T-helper 2 cell treated with Interferon-gamma antibody and Interleukin-4, amounts not matched to agents 100 ng/mL and 5 ng/mL, for 36 hours (primary cell): Measurements from ENCODE around the gene ACAP3. TPM values are rescaled to one million over a fixed set of nuclear protein-coding genes. Genes with fewer than 3 reads are reported as not detected.

Source experiments
- intact Hi-C: fragments of 100-400 bp; cut with micrococcal nuclease; formaldehyde crosslinking; loops from one replicate; pipeline ENCODE4 v1.15.1; 2023
- total RNA-seq: library from RNA; stranded (reverse); gene quantifications from 2 replicates; pipeline ENCODE4 v1.2.3, GENCODE V29; 2022

Gene ACAP3
- total RNA-seq, 1 donor from 2014 or later, result 66.6 TPM

DNA sequence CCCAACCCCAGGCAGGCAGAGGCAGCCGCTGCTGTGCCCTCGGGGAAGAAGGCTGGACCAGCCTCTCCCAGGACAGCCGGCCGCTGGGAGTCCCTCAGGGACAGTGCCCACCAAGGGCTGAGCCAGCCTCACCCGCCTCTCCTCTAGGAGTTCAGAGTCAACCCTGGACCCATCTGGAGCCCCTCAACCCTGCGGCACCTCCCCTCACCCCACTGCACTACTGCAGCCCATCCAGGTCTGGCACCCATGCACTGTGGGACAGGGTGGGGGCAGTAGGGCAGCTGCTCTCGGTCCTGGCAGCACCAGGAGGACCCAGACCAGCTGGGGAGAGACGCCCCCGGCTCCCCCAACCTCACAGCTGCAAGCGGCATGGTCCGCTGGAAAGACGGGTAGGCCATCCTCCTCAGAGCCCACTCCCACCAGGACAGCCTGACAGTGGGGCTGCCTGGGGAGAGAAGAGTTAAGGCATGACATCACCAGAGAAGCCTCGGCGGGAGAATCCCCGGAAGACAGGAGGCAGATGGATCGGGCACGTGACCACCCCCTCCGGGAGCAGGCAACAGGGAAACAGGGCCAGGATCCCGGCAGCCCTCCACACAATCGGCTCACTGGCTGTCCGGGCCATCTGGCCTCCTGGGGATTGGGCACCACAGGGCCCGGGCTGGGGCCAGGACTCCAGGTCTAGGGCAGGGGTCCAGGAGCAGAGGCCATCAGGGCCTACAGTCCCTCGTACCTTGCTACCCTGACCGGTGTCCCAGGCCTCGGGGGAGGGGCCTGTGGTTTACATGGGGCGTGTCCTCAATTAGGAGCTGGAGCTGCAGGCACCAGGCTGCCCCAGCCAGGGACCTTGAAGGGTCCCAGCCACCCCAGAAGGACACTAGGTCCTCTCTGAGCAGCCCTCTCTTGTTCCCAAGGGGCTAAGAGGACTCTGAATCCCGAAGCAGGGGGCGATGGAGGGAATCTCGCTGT lies 3.1 kb downstream of the ACAP3 start:
- intact Hi-C loops, result loop anchor here (1.0 to 10.0 kb wide), 5 partner anchors 20 to 270 kb away; partner anchors contain the start of genes AURKAIP1, C1orf159, CPTP and DVL1

DNA sequence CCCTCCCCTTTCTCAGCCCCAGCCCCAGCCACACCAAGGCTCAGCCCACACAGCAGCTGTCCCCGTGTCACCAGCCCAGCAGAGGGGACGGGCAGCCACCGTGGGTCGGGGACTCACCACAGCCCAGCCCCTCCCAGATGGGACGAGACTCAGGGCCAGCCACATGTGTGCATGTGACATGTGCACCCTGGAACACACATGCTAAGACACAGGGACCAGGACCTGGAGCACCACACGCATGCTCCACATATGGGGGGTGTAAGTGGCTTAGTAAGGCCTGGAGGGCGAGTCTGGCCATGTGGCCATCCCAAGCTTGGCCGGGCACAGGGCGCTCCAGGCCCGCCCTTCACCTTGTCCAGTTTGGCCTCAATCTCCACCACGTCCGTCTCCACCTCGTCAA lies 4.0 kb downstream of the ACAP3 start:
- intact Hi-C loops, result loop anchor here (10.0 kb wide), 2 partner anchors 71 to 269 kb away; partner anchors contain the start of gene AURKAIP1

DNA sequence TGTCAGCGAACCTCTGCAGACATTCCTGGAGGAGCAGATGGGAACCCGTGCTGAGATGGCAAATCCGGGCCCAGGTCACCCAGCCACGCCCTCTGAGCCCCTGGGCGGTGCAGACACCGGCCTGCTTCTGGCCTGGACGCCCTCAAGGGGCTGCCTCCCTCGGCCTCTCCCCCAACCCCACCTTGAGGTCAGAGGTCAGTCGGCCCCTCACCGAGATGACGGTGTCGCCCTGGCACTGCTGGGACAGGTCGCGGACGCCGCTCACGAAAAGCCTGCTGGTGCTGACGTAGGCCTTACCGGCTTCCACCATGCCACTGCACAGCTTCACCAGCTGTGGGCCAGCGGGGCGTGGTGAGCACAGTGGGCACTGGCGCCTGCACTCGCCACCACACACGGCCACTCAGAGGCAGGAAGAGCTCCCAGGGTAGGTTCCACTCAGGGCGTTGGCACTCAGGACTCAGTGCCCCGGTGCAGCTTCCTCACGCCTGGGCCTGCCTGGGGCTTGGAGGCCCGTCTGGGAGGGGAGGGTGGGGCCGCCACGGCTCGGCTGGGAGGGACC lies 4.7 kb downstream of the ACAP3 start:
- intact Hi-C loops, result loop anchor here (10.0 kb wide), 2 partner anchors 72 to 268 kb away; partner anchors contain the start of gene AURKAIP1

DNA sequence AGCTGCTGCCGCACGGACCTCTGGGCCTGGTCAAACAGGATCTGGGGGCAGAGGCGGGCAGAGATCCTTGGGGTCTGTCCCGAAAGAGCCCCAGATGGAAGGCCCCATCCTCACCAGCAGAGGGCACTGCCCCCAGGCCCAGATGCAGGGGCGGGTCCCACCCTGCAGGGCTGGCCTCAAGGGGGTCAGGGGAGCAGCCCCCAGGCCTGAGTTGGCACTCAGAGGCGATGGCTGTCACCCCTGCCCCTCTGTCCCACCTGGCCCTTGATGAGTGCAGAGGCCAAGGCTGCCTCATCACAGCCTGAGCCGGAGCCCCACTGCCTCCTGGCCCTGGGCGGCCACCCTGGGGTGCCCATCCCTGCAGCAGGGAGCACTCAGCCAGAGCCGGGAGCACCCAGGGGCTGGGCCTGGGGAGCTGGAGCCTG lies 5.7 kb downstream of the ACAP3 start:
- intact Hi-C loops, result loop anchor here (10.0 kb wide), 2 partner anchors 73 to 267 kb away; partner anchors contain the start of gene AURKAIP1

DNA sequence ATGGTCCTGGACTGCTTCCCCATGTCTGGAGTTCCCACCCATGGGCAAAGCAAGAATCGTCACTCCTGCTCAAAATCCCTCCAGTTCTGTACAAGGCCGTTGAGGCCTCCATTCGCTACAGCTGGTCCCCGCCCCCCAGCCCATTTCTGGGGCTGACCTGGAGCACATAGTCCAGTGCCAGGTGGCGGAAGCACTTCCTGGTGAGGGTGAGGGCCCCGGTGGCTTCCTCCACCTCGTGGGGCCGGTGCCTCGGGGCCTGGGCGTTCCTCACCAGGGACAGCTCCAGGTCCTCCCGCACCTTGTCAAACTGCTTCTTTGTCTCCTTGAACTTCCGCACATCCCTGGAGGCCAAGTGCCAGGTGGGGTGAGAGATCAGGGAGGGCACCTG lies 7.4 kb downstream of the ACAP3 start:
- intact Hi-C loops, result loop anchor here (10.0 kb wide), 2 partner anchors 74 to 266 kb away; partner anchors contain the start of gene AURKAIP1

DNA sequence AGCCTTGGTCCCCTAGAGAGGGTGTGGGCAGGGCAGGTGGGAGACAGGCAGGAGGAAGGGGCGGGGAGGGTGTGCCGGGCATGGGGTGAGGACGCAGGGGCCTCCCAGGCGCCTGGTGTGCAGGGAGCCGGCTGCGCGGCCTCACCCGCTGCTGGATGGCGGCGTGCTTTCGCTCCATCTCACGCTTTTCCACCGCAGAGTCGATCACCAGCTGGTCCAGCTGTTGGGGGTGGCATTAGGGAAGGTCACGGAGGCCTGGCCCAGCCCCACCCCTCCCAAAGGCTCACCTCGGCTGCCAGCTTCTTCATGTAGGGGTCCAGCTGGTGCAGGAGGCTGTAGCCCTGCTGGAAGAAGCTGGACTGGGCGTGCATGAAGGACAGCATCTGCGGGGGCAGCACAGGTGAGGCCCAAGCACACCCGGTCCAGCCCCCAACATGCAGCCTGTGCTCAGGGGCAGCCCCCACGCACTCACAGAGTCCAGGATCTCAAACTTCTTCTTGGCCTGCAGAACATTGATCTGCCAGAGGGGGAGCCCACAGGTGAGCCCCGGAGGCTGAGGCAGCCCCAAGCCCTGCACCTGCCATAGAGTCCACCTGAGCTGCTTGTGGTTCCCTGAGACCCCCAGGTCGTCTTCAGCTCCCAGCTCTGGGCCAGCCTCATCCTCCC lies 7.9 kb downstream of the ACAP3 start:
- intact Hi-C loops, result loop anchor here (10.0 kb wide), 2 partner anchors 75 to 265 kb away; partner anchors contain the start of gene AURKAIP1

DNA sequence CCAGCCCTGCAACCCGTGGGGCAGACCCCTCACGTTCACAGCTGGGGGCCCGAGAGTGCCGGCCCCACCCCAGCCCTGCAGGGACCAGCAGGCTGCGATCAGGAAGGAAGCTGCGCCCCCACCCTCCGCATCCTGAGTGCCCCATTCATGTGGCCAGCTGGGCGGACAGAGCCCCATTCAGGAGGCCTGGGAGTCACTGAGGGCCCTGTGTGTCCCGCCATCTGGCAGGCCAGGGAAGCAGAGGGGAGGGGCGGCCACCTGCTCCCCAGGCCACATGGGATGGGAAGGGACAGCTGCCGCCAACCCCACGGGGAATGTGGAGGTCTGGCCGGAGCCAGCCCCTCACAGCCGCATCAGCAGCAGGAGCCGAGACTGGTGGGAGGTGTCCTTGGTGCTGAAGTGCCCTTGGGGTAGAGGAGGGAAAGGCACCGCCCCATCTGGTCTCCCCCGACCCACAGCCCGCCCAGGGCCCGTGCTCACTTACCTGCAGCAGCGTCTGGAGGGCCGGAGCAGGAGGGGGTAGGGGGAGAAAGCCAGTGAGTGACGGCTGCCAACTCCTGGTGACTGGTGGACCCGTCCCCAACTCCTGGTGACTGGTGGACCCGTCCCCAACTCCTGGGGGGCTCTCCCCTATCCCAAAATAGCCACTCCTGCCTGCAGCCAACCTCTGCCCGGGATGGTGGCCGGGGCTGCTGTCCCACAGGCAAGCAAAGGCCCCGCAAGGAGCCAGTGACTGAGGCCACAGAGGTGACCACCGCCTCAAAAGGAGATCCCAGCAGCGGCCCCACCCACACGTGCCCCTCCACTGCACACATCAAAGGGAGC lies 8.7 kb downstream of the ACAP3 start:
- intact Hi-C loops, result no loop called here

DNA sequence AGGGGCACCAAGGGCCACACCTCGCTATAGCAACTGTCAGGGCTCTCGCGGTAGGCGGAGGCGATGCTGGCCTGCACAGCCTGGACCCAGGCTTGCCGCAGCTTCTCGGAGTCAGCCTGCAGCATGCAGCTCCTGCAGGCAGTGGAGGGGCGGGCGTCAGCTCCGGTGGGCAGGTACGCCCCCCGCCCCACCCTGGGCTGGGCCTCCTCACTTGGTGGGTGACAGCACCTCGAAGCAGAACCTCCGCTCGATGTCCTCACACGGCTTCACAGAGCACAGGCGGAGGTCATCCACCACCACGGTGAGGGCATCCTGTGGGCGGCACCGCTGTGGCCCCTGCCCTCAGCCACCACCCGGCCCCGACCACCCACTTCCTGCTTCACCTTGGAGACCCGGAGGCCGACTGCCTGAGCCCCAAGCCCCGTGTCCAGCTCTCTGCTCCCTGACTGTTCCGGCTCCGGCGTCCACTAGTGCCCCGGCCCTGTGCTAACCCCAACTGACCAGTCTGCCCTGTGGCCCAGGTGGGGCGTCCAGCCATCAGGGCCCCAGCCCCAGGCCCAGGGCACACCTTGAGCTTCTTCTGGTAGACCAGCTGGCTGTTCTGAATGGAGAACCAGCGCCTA lies 9.8 kb downstream of the ACAP3 start:
- intact Hi-C loops, result no loop called here

DNA sequence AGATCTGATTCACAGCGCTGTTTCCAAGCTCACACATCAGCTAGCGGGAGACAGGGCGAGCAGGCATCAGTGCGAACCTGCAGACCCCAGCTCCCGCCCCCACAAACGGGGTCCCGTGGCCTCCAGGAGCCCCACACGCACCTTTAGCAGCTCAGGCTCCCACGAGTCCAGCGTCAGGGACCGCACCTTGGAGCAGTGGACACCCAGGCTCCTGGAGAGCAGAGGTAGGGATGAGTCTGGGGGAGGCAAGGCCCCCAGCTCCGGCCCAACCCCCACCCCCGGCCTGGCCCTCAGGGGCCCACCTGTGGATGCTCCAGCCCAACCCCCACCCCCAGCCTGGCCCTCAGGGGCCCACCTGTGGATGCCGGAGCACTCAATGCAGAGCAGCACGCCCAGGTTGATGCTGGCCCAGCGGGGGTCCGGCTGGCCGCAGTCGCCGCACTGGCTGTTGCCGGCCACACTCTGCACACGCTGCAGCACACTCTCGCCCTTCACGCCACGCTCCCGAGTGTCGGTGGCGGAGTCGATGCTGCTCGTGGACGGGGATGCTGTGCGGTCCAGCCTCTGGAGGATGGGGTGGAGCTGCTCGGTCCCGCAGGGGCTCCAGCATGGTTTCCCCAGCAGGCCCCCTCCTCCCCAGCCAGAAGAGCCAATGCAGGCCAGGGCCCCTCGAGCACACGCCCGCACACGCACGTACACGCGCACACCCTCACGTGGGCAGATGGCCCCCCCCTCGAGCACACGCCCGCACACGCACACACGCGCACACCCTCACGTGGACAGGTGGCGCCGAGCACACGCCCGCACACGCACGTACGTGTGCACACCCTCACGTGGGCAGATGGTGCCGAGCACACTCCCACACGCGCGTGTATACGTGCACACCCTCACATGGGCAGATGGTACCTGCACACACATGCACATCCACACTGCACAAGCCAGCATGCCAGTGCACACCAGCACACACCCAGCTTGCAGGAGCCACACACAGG lies 11.4 kb downstream of the ACAP3 start:
- intact Hi-C loops, result no loop called here

DNA sequence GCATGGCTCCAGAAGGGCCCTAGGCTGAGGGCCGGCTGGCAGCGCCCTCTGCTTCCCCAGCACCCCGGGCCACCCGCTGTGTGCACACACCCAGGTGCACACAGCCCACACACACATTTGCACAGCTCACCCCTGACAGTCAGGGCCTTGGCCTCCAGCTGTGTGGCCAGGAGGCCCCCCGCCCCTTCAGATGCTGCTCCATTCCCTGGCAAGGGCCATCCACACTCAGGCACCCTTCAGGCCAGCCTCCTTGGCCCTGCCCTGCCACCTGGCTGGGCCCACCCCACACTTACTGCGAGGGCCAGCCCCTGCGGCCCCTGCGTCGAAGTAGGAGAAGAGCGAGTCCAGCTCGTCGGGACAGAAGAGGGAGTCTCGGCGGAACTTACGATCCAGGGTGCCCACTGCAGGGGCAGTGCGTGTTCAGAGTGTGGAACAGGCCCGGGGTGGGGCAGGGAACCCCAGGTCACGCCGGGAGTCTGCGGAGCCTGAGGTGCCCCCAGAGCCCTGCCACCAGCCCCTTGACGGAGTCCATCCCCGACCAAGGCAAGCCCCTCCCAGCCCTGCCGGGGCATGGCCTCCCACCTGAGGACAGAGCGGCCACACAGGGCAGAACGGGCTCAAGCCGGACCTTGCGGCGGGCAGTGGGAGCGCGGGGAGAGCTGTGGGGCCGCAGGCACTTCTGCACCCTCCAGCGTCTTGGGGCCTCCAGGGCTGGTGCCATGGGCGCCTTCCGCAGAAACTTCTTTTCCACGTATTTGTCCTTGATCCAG lies 12.4 kb downstream of the ACAP3 start:
- intact Hi-C loops, result no loop called here

DNA sequence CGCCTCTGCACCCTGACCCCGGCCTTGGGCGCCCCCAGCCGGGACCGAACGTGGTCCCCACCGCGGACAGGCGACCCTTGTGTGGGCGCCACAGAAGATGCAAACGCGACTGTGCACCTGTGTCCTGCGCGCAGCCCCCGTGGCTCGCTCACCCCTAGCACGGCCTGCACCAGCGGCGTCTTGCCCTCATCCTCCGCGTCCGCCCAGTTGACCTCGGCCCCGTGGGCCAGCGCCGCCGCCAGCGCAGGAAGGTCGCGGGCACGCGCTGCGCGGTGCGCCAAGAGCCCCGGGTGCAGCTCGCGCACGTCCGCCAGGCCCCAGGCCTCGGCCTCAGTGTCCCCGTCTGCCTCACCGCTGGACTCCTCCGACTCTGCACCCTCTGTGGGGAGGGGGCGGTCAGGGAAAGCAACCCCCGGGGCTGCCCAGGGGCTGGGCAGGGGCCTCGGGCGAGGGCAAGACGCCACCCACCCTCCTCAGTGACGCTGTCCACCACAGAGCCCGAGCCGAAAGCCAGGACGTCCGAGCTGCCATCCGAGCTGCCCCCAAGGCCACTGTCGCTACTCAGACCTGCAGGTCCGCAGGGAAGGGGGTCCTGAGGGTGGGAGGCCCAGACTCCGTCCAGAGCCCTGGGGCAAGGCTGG lies 13.4 kb downstream of the ACAP3 start:
- intact Hi-C loops, result no loop called here

DNA sequence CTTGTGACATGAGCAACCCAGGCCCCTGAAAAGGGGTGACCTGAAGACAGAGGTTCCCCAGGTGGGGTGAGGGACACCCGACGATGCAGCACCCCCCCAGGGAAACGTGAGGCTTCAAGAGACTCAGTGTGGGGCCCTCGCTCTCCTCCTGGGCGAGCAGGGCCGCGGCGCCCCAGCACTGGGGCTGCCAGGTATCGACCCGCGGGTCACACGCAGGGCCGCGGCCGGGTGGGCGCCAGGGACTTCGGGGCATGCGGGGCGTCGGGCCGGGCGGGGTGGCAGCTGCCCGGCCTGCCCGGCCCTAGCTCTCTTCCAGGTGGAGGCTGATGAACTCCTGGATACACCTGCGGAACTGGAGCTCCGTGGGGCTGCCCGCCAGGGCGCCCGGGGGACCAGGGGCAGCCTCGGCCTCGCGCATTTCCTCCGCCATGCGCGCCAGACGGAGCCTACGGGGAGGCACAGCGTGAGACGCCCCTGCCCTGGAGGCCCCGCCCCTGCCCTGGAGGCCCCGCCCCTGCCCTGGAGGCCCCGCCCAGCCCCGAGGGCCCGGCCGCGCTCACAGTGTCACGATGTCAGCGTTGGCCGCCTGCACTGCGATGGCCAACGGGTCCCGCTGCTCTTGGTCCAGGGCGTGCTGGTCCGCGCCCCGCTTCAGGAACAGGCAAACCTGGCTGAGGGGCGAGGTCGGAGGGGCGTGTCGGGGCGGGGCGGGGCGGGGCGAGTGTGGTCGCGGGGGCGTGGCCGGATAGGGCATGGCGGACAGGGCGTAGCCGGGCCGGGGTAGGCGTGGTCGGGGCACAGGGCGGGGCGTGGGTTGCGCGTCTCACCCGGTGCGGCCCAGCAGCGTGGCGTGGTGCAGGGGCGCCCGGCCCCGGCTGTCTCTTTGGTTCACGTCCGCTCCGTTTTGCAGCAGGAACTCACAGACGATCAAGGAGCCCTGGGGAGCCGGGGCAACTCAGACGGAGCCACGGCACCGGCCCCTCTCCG lies 14.2 kb downstream of the ACAP3 start:
- intact Hi-C loops, result no loop called here

DNA sequence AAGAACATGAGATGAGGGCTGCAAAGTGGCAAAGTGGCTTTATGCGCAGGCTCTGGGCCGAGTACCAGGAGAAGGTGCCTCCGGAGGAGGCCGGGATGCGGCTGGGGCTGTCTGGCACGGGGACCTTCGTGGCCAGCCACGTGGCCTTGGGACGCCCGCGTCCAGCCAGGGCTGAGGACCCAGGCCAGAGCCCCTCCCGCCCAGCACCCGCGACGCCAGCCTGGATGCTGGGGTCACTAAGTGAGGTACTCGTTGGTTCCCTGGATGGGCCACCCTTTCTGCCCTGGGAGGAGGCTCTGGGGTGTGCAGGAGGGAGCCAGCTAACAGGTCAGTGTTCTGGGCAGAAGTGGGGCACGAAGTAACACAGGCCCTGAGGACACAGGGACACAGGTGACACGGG lies 14.9 kb downstream of the ACAP3 start:
- intact Hi-C loops, result no loop called here

DNA sequence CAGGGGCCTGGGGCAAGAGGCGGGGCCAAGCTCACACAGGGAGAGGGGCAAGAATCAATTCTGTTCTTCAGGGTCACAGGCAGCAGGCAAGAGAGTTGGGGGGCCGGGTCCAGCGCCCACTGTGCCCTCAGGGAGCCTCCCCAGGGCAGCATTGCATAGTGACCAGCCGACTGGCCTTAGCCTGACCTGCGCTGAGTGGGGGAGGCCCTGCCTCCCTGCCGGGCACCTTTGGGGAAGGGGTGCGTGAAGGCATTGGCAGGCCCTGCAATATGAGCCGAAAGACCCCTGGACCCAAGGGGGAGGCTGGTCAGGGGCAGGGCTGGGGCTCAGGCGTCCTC lies 15.3 kb downstream of the ACAP3 start:
- intact Hi-C loops, result no loop called here

DNA sequence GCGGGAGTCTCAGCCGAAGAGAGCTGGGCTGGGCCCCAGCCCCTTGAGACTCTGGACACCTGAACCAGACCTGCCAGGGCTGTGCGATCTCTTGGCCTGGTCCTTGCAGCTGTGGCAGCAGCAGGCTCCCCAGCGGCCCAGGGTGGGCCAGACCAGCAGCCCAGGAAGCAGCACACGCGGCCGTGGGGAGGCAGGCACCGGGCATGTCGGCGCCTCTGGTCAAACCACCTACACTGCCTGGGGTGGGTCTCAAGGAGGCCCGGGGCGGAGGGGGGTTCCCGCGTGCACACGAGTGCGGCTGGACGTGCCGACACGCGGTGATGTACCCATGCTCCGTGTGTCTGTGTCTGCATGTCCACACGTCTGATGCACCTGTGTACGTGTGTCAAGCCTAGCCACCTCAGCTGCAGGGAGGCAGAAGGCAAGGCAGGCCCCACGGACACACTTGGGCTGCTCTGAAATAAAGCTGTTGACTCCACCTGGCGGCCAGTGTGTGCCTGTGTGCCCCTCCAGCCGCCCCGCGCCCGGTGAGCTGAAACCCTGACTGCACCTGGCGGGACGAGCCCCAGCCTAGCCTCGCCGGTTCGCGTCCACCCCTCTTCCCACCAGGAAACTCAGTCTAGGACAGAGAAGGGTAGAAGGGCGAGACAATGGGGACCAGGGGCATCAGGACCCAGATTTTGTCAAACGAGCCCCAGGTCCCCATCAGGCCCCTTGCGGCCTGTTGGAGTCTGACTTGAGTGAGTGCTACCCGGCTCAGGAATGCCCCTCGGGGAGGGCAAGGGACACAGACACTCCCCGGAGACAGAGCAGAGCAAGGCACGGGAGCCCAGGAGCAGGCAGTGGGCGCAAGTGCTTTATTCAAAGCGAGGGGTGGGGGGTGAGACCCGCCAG lies 15.9 kb downstream of the ACAP3 start:
- intact Hi-C loops, result loop anchor here (2.0 kb wide), 1 partner anchor 169 kb away; no protein-coding TSS in a partner anchor
